MM.1S (cell line): Measurements from ENCODE around the gene HORMAD2.

ENCODE experiments used
- DNase-seq: peaks from one replicate; pipeline ENCODE4 v3.0.0-alpha.2; 2015
- H2AFZ ChIP-seq: fragments of 300-600 bp; sonication (generic); 2 replicates; pipeline ENCODE4 v1.6.0; 2016; ENCODE audit warnings: antibody characterized with exemption, low read length
- H3F3A ChIP-seq: fragments of 300-600 bp; sonication (generic); 2 replicates; pipeline ENCODE4 v1.6.1; 2016; ENCODE audit warnings: mild to moderate bottlenecking, antibody characterized with exemption, low read length, moderate library complexity, mixed read lengths; ENCODE audit not compliant: insufficient read depth
- H3K27ac ChIP-seq: fragments of 300-600 bp; sonication (generic); 2 replicates; pipeline ENCODE4 v1.5.1; 2016; ENCODE audit warnings: mild to moderate bottlenecking, low read length
- H3K27me3 ChIP-seq: fragments of 300-600 bp; sonication (generic); replicated peaks from 2 replicates; pipeline ENCODE4 v1.6.0; 2016; ENCODE audit warnings: low read length; ENCODE audit not compliant: insufficient read depth
- H3K36me3 ChIP-seq: fragments of 300-600 bp; sonication (generic); replicated peaks from 2 replicates; pipeline ENCODE4 v1.6.1; 2016; ENCODE audit warnings: mild to moderate bottlenecking, low read length, mixed read lengths; ENCODE audit not compliant: insufficient read depth
- H3K4me1 ChIP-seq: fragments of 300-600 bp; sonication (generic); 2 replicates; pipeline ENCODE4 v1.6.1; 2016; ENCODE audit warnings: low read length, mixed read lengths
- H3K4me2 ChIP-seq: fragments of 300-600 bp; sonication (generic); 2 replicates; pipeline ENCODE4 v1.6.0; 2016; ENCODE audit warnings: low read depth, low read length
- H3K4me3 ChIP-seq: fragments of 300-600 bp; sonication (generic); 2 replicates; pipeline ENCODE4 v1.5.1; 2016; ENCODE audit warnings: low read length, mixed read lengths
- H3K79me2 ChIP-seq: fragments of 300-600 bp; sonication (generic); 2 replicates; pipeline ENCODE4 v1.6.1; 2016; ENCODE audit warnings: mixed run types, low read length, mixed read lengths
- H3K9ac ChIP-seq: fragments of 300-600 bp; sonication (generic); 2 replicates; pipeline ENCODE4 v1.6.1; 2016; ENCODE audit warnings: low read length, mixed read lengths
- H3K9me2 ChIP-seq: fragments of 300-600 bp; sonication (generic); replicated peaks from 2 replicates; pipeline ENCODE4 v1.6.1; 2016; ENCODE audit warnings: mild to moderate bottlenecking, low read length, mixed read lengths; ENCODE audit not compliant: insufficient read depth
- H3K9me3 ChIP-seq: fragments of 300-600 bp; sonication (generic); replicated peaks from 2 replicates; pipeline ENCODE4 v1.6.1; 2016; ENCODE audit warnings: mild to moderate bottlenecking, low read length, mixed read lengths; ENCODE audit not compliant: insufficient read depth
- H4K20me1 ChIP-seq: fragments of 300-600 bp; sonication (generic); 2 replicates; pipeline ENCODE4 v1.6.1; 2016; ENCODE audit warnings: mild to moderate bottlenecking, low read length, moderate library complexity, mixed read lengths; ENCODE audit not compliant: insufficient read depth
- CTCF ChIP-seq: fragments of 300-600 bp; sonication (generic); IDR thresholded peaks from 2 replicates; pipeline ENCODE4 v1.5.1; 2016; ENCODE audit warnings: antibody characterized with exemption, low read length, mixed read lengths
- EZH2 ChIP-seq: fragments of 300-600 bp; sonication (generic); optimal IDR thresholded peaks from 2 replicates; pipeline ENCODE3; 2017; ENCODE audit warnings: low read depth, mild to moderate bottlenecking, antibody characterized with exemption, low read length, mixed read lengths
- EZH2phosphoT487 ChIP-seq: fragments of 300-600 bp; sonication (generic); IDR thresholded peaks from 2 replicates; pipeline ENCODE4 v1.6.1; 2018; ENCODE audit warnings: antibody characterized with exemption, low read length

Gene HORMAD2

DNA sequence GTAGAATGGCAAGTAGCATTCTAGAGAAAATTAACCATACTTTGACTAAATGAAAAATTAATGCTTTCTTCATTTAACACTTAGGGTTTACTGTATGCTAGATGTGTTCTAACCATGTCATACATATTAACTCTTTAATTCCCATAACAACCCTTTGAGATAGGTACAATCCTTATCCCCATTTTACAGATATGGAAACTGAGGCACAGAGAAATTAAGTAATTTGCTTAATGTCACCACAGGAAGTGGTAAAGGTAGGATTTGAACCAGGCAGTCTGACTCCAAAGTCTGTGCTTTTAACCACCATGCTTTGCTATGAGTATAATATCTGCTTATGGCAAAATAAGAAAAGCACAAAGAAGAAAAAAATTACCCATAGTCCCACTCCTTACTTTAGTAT lies 106.8 kb downstream of the HORMAD2 start:
- H3K4me1 ChIP-seq, result 0 out of 2 replicates have a peak, but pooled peaks cover 6% of the 10 kb centered on the region
- H4K20me1 ChIP-seq, result no peaks in the 10 kb centered on the region
- no peaks in the 10 kb centered on the region for H3K27me3 ChIP-seq
- H3K9ac ChIP-seq, result no peak overlapping the region
- H3K27ac ChIP-seq, result no peak overlapping the region
- H2AFZ ChIP-seq, result no peak overlapping the region
- TF ChIP-seq EZH2 (no peak), CTCF (no peak), EZH2phosphoT487 (no peak)
- no peaks in the 10 kb centered on the region for H3K36me3 ChIP-seq
- no peak for DNase-seq
- H3K4me3 ChIP-seq, result no peak overlapping the region
- H3K9me3 ChIP-seq, result no peaks in the 10 kb centered on the region
- H3K4me2 ChIP-seq, result no peak overlapping the region
- no peaks in the 10 kb centered on the region for H3K9me2 ChIP-seq
- H3K79me2 ChIP-seq, result no peaks in the 10 kb centered on the region
- no peaks in the 10 kb centered on the region for H3F3A ChIP-seq

GRCh38 chr22:30187529-30188407 lies 107.5 kb downstream of the HORMAD2 start:
- H2AFZ ChIP-seq, result no peak overlapping the region
- H3K9ac ChIP-seq, result no peak overlapping the region
- H3K27me3 ChIP-seq, result no peaks in the 10 kb centered on the region
- H3K9me2 ChIP-seq, result no peaks in the 10 kb centered on the region
- H3K79me2 ChIP-seq, result no peaks in the 10 kb centered on the region
- no peak for DNase-seq
- no peak overlapping the region for H3K4me3 ChIP-seq
- H3K4me1 ChIP-seq, result 0 out of 2 replicates have a peak, but pooled peaks cover 6% of the 10 kb centered on the region
- H3F3A ChIP-seq, result no peaks in the 10 kb centered on the region
- H3K9me3 ChIP-seq, result no peaks in the 10 kb centered on the region
- H4K20me1 ChIP-seq, result no peaks in the 10 kb centered on the region
- H3K36me3 ChIP-seq, result no peaks in the 10 kb centered on the region
- H3K27ac ChIP-seq, result no peak overlapping the region
- no peak overlapping the region for H3K4me2 ChIP-seq
- TF ChIP-seq CTCF, result no peak
- no peak for TF ChIP-seq EZH2
- no peak for TF ChIP-seq EZH2phosphoT487

DNA sequence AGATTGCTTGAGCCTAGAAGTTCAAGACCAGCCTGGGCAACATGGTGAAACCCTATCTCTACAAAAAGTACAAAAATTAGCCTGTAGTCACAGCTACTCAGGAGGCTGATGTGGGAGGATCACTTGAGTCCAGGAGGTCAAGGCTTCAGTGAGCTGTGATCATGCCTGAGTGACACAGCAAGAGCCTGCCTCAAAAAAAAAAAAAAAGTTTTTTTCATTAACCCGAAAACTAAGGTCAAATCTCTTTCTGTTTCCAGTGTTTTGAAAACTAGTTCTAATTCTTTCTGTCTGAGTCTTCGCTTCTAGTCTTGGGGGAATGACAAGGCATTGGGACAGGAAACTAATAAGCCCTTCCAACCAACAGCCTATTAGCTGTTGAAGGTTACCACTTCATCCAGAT lies 108.6 kb downstream of the HORMAD2 start:
- H3K27me3 ChIP-seq, result no peaks in the 10 kb centered on the region
- TF ChIP-seq EZH2phosphoT487 (no peak), EZH2 (no peak), CTCF (no peak)
- H3K27ac ChIP-seq, result no peak overlapping the region
- H3K9me3 ChIP-seq, result no peaks in the 10 kb centered on the region
- H3F3A ChIP-seq, result no peaks in the 10 kb centered on the region
- no peaks in the 10 kb centered on the region for H3K36me3 ChIP-seq
- DNase-seq, result no peak
- H3K4me2 ChIP-seq, result no peak overlapping the region
- no peak overlapping the region for H2AFZ ChIP-seq
- no peaks in the 10 kb centered on the region for H3K79me2 ChIP-seq
- 0 out of 2 replicates have a peak, but pooled peaks cover 6% of the 10 kb centered on the region for H3K4me1 ChIP-seq
- H4K20me1 ChIP-seq, result no peaks in the 10 kb centered on the region
- no peak overlapping the region for H3K9ac ChIP-seq
- no peak overlapping the region for H3K4me3 ChIP-seq
- H3K9me2 ChIP-seq, result no peaks in the 10 kb centered on the region
